GM21825 (cell line): Measurements from ENCODE around the gene DACH1.
"Not testable (repeated sequence)": the region's sequence is repeated elsewhere in the genome, so short reads cannot be mapped to it uniquely, and the experiment has no call there.

ENCODE experiments used
- ATAC-seq: cut with Tn5 transposase; IDR thresholded peaks from one replicate; pipeline ENCODE4 v1.9.1; 2021; ENCODE audit warnings: mild to moderate bottlenecking, moderate library complexity; ENCODE audit not compliant: unreplicated experiment

Gene DACH1

DNA sequence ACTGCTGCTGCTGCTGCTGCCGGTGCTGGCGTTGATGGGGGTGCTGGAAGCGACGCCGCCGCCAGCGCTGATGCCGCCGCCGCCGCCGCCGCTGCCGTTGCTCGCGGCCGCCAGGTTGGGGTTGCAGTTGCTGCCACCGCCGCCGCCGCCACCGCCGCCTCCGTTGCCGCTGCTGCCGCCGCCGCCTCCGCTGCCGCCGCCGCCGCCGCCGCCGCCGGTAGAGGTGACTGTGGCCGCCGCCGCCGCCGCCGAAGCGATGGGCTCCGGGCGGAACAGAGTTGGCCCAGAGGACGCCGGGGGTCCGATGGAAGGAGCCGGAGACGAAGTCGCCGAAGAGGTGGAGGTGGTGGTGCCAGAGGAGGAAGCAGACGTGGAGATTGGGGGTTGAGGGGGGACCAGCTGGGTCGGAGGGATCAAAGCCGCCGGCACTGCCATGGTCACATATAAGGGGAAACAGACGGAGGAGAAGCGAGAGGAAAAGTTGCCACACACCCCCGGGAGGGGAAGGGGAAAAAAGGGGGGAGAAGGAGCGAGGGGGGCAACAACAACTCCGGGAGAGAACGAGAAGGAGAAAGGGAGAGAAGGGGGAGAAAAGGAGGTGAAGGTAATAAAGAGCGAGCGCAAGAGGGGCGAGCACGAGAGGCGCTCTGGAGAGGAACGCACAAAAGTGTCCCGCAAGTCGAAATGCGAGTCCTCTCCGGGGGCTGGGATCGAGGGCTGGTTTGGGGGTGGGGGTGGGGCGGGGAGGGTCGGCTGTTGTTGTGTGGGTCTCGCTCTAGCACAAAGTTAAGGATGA lies 471 bp downstream of the DACH1 start:
- no peak for ATAC-seq

DNA sequence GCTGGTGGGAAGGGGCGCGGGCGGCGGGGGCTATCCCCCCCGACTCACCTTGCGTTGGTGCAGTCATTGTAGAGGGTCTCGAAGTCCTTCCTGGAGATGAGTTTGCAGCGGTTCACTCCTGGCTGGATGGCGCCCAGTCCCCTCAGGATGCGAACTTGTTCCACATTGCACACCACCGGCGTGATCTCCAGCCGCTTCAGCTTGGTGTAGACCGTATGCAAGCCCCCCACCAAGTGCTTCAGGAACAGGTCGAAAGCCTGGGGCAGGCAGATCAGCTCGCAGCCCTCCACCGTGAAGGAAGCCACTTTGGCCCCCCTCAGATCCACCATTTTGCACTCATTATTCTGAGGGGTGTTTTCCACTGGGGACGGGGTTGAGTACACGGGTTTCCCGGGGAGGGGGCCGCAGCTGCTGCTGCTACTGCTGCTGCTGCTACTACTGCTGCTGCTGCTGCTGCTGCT lies 1.1 kb downstream of the DACH1 start:
- ATAC-seq: no peak

DNA sequence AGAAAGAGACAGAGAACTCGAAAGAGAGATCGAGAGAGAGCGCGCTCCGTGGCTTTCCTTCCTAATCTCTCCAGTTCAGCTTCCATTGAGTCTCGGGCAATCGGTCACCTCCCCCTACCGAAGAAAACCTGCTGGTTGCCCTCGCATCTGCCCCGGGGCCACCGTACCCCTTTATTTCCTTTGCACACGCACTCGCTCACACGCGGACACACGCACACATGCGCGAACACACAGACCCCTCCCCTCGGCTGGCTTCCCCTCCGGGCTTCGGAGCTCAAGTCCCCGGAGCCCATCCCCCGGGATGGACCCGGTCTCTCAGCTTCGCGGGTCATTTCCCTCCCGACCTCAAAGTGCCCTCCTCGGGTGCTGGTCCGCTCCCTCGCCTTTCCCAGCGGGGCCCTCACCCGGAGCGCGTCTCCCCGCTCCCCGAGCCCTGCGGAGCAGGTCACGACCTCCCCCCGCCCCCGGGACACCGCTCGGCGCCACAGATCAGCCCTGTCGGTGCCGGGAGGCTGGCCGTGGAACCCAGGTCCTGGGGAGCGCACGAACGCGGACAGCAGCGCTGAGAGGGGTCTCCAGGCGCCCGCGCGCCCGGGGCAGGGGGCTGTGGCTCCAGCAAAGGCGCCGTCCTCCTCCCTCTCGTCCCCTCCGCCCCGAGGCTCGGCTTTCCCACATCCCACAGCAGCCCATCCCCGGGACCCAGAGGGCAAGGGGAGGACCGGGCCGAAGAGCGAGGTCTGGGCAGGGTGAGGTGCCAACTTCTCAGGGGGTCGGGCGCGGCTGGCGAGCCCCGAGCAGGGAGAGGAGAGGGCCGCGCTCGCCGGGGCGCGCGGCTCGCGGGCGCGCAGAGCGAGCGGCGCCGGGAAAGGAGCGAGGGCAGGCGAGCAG lies 1.8 kb downstream of the DACH1 start:
- no peak for ATAC-seq

DNA sequence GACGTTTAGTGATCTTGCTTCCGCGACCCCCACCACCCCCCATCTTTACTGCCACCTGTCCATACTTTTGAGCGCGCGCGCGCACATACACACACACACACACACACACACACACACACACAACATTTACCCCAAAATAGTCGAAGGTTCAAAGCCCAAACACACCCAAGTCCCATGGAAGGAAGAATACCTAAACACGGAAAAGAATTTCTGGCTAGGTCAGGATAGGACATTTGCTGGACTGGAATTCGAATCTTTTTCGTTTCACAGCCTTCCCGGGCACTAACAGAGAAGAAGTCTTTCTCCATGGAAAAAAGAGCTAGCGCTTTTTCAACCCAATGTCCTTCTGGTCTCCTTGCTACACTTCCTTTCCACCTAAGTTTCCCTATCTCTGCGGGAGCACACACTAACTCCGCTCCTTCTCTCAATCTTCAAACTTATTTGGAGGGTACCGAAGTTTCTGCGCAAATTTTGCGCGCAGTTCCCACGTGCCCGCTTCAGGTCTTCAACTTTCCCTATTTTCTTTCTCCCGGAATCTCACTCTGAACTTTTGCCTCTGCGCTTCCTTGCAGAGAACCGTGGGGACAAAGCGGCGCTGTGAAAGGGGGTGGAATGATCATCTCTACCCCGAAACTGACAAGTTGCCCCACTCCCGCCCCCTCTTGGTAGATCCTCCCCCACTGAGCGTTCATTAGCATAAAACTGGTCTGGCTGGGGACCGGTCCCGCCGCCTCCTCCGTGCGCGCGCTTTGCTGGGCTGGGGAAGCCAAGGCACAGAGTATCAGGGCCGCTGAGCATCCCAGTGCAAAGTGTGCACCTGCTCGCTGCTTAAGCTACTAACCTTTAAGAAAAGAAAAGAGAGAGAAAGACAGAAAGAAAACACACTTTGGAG lies 2.7 kb downstream of the DACH1 start:
- ATAC-seq: no peak

DNA sequence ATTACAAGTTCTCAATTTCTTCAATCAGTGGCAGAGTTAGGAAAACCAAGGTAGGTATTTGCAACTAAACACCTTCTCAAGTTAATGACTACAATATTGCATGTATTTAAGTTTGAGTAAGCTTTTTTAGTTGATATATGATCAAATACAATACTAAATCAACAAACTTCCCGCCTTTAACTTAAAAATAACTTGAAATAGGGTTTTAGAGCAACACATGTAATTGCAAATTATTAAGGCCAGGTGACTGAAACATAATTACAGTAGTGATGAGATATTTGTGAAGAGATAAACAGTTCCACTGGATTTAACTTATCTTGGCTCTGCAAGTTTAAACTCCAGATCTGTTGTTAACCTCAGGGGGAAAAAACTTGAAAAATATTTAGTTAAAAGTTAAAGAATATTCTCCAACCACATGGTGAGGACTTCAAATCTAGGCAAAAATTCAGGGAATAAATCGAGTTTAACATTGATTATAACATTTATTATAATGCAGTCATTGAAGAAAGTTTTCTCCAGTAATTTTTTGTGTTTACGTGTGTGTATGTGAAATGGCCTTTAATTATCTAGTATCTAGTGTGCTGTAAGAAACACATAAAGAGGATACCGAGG lies 3.6 kb downstream of the DACH1 start:
- ATAC-seq: no peak

DNA sequence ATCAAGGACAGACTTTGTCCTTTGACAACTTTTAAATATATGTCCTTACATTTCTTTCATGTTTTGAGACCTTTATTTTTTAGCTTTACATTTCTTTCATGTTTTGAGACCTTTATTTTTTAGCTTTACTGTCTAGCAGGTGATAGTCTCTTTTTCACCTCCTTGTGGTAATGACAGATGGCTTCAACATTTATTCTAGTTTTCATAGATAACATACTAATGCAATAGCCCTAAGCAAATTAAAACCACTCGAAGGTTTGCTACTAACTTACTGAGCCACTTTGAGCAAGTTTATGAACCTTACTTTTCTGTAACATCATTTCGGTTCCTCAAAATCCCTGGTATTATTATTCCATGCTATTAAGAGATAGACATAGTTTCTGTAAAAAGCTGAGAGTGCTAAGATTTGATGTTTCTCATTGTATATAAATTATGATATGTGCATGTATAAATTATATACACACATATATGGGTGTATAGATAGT lies 4.5 kb downstream of the DACH1 start:
- ATAC-seq: no peak

DNA sequence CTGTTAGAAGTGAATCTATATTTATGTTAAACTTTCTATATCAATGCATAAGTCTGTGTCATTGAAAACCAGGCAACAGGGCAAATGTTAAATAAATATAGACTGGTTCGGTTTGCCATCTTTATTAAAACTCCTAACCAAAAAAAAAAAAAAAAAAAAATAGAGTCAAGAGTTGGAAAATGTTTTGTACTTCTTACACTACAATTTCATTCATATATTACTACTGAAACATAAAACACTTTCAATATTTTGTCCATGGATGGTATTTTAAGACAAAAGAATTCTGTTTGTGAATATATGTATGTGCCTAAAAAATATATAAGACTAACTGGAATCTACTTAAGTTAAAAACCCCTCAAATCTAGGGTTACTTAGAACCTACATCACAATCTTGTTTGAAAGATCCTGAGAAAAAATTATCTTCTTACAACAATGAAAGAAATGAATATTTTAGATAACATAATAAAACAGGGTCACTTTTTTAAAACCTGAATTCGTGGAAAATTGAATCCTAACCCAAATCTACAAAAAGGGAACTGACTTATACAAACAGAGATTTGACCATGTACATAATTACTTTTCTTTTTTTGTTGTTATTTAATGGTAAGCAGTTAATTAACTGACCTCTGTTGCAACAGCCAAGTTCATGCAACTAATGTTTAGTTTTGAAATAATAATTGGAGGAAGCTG lies 5.1 kb downstream of the DACH1 start:
- no peak for ATAC-seq

DNA sequence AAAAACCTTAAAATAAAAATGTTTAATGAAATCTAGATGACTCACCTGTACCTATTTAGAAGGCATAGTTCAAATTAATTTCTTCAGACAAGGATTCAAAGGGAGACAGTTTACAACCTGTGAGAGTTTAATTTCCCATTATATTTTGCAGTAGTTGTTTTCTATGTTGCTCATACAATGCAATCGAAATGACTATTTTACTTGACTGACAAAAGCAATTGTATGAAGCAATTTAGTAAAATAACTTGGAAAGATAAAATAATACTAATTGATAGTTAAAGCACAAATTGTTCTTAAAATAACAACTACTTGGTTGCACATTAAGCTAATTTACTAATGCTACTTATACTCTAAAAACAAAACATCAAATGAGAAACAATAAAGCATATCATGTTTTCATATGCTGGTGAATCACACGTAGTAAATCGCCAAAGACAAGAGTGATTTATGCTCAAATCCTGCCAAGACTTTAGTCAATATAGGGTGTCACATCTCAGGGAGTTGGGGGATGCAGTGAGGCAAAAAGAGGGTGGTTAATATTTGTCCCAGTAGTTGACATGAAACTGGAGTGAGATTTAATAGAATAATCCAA lies 6.4 kb downstream of the DACH1 start:
- ATAC-seq: no peak

DNA sequence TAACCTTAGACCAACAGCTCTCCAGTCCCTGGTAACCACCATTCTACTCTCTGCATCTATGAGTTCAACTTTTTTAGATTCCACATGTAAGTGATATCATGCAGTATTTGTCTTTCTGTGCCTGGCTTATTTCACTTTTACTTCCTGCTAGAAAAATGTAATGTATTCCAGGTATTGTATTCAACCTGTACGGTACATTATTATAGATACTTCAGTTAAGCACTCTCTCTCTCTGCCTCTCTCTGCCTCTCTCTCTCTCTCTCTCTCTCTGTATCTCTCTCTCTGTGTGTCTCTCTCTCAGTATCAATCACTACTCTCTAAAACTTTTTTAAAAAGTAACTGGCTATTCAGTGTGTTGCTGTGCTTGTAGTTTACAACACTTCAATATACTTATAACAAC lies 8.4 kb downstream of the DACH1 start:
- no peak for ATAC-seq

DNA sequence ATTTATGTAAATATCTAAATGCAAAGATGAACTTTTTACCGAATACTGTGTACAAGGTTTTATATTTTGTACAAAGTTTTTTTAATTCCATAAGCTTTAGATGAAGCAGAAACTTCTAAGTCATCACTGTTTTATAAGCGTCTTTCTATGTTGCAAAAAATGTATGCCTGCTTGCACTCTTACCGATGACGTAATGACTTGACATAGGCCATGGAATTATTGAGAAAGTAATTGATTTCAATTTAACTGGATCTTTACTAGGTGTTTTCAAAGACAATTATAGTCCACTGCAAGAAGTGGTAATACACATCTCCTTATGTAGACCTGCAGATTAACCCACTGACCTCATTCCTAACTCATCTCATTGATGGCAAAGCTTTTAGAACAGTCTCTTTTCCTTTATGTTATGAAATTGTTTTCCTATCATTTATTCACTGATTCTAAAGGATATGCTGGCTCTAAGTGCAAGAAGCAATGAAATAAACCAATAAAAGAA lies 10.4 kb downstream of the DACH1 start:
- no peak for ATAC-seq

DNA sequence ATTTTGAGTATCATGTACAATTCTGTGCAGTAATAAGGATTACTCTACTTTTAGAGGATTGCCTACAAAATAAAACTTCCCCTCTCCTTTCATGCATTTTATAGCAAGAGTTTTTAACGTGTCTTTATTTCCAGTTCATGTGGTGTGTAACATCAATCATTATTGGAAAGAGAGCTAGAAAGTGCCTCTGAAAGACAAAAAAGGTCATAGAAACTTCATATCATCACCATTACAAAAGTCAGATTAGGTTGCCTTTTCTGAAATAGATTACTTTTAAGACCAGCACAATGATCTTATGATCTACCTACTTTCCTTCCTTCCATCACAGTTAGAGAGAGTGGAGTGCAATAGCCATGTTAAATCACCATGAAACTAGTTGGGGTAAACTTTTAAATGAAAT lies 12.6 kb downstream of the DACH1 start:
- ATAC-seq: no peak

DNA sequence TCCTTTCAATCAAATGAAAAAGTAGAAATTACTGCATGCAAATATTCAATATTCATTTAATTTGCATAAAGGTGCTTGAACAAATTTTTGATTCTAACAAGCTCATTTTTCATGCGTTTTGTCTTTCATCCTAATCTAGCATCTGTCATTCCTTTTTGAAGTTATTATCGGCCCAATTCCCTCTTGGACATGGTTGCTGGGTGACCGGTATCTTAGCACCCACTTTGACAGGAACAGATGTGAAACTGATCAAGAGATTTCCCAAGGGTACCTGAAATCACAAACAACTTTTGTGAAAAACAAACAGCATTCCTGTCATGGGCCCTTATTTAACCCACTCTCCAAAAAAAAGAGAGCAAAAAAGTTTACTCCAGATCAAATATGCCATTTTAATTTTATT lies 13.3 kb downstream of the DACH1 start:
- ATAC-seq: no peak

DNA sequence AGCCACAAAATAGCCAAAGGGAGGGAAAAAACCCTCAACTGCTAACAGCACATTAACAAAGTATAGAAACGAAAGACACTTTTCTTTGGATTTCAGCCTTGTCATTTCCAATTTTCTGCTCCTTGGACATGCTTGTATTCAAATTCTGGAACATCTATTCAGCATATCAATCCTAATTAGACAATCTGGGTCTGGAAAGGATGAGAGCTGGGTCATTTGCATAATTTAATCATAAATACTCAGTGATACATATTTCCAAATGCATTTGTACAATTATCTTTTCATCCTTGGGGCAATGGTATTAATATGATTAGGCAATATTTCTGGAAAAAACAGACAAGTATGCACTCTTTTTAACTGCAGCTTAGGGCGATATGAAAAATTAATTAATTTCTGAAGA lies 14.3 kb downstream of the DACH1 start:
- no peak for ATAC-seq

DNA sequence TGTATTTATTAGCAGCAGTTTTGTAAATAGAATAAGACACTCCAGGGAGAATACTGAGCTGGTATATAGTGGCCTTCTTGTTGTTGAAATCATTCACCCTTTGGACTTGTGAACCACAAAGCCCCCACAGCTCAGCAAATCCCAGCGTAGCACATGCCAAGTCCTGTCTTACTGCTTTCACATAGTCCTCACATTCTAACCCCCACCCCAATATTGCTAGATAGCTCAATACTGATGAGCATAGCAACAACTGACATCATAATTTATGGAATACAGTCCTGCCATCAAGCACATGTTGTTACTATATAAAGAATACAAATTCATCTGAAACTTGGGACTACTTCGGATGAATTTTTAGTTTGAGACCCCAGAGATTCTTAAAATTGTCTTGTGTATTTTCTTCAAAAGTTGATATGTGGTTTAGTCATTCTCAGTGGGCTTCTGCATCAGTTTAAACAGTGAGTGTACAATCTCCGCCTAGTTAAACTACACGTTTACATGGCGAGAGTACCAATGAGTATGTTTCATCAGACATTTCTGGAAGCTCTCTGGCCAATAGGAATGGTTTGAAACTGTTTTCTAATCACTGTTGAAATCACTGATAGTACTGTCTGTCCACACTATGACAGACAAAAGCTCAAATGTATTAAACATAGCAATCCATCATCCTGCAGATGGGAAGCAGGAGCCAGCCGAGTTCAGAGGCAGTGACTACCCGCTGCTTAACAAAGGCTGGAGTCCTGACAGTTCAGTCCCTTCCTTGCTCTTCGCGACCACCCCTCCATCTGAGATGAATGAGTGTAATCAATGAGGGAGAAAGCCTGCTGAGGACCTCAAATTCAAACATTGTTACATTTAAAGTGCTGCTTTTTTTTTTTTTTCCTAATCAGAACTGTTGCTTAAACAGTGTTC lies 15.2 kb downstream of the DACH1 start:
- no peak for ATAC-seq

DNA sequence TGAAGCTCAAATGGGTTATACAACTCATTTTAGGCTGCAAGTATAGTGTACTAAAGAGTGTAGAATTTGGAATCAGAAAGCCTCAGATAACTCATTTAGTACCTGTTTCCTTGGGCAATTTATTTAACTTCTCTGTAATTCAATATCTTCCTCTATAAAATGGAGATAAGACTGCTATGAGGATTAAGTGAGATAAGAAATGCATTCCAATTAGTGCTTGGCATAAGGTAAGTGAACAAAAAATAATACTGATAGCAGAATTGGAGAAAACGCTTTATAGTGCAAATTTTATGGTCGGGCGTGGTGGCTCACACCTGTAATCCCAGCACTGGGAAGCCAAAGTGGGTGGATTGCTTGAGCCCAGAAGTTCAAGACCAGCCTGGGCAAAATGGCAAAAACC lies 25.0 kb downstream of the DACH1 start:
- no peak for ATAC-seq

DNA sequence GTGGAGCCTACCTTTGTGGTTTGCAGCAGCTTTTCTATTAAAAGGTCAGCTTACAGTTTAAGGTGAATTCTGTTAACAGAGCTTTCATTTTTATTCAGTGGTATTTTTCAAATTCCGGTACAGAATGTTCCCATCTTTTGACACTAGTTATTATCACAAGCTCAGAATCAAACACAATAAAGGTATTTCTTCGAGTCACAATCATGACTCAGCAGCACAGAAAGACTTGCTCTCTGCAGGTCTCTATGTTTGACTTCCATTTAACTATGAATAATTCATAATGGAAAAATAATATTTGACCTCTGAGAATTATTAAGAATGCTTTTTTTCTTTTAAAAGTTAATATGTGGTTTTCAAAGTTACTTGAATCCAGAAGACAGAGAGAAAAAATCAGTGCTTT lies 28.2 kb downstream of the DACH1 start:
- no peak for ATAC-seq

DNA sequence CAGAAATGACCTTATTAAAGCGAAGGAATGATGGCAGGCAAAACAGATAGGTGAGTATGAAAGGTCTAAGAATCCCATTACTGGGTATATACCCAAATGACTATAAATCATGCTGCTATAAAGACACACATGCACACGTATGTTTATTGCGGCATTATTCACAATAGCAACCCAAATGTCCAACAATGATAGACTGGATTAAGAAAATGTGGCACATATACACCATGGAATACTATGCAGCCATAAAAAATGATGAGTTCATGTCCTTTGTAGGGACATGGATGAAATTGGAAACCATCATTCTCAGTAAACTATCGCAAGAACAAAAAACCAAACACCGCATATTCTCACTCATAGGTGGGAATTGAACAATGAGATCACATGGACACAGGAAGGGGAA lies 29.4 kb downstream of the DACH1 start:
- not testable (repeated sequence) for ATAC-seq

DNA sequence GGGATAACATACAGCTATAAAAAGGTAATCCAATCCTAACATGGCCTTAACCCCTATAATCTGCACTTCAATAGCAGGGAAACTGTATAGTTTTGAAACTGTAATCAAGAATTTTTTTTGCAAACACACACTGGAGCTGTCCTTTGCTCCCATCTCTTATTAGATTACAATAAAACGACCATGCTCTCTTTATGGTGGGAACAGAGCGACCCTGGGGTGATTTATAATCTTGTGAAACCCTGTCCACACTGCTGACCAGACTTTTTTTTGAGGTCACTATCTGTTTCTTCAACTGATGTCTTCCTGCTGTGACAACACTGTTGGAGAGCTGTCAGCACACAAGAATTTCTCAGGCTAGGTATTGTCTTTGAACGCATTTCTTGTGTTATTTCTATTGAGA lies 35.3 kb downstream of the DACH1 start:
- ATAC-seq: no peak
